ENCODE data around the gene MMP23B.
"Not testable (repeated sequence)": the region's sequence is repeated elsewhere in the genome, so short reads cannot be mapped to it uniquely, and the experiment has no call there.

The MMP23B gene

GRCh38 chr1:1631782-1632420, at the start of gene MMP23B:
MMP23B (plus strand) TSS chr1:1632173; CDS start chr1:1632219, 46 bp downstream.
- DNase-seq (ENCODE audit: low spot score) = no peak

GRCh38 chr1:1582585-1583346, 49.2 kb upstream of the MMP23B start:
- no peak for DNase-seq (ENCODE audit: low spot score)

- DNase-seq (ENCODE audit: low spot score) = no peak
Observed at GRCh38 chr1:1583347-1584010, 48.5 kb upstream of the MMP23B start.

- no peak for DNase-seq (ENCODE audit: low spot score)
Observed at GRCh38 chr1:1591452-1591851, 40.5 kb upstream of the MMP23B start.

GRCh38 chr1:1593834-1594601, 38.0 kb upstream of the MMP23B start:
- no peak for DNase-seq (ENCODE audit: low spot score)

- DNase-seq (ENCODE audit: low spot score) = no peak
Observed at GRCh38 chr1:1594602-1595260, 37.2 kb upstream of the MMP23B start.

- not testable (repeated sequence) for DNase-seq (ENCODE audit: low spot score)
Observed at GRCh38 chr1:1595341-1595740, 36.6 kb upstream of the MMP23B start.

- DNase-seq (ENCODE audit: low spot score) = no peak
Observed at GRCh38 chr1:1596493-1597274, 35.3 kb upstream of the MMP23B start.

- no peak for DNase-seq (ENCODE audit: low spot score)
Observed at GRCh38 chr1:1597275-1597930, 34.6 kb upstream of the MMP23B start.

- no peak for DNase-seq (ENCODE audit: low spot score)
Observed at GRCh38 chr1:1598051-1598719, 33.8 kb upstream of the MMP23B start.

- DNase-seq (ENCODE audit: low spot score) = no peak
Observed at GRCh38 chr1:1598720-1599029, 33.3 kb upstream of the MMP23B start.

- DNase-seq (ENCODE audit: low spot score) = no peak
Observed at GRCh38 chr1:1599030-1599934, 32.7 kb upstream of the MMP23B start.

- no peak for DNase-seq (ENCODE audit: low spot score)
Observed at GRCh38 chr1:1599935-1600860, 31.8 kb upstream of the MMP23B start, which contains the start of gene FNDC10. FNDC10 (minus strand) TSS chr1:1600135; CDS start chr1:1600015, 120 bp downstream.

GRCh38 chr1:1600861-1601563, 31.0 kb upstream of the MMP23B start:
- DNase-seq (ENCODE audit: low spot score) = no peak

- DNase-seq (ENCODE audit: low spot score) = no peak
Observed at GRCh38 chr1:1601564-1602303, 30.2 kb upstream of the MMP23B start.

GRCh38 chr1:1602304-1602967, 29.5 kb upstream of the MMP23B start:
- DNase-seq (ENCODE audit: low spot score) = no peak
